ENCODE results near the gene PPM1B. TPM values are rescaled to one million over a fixed set of nuclear protein-coding genes. Genes with fewer than 3 reads are reported as not detected.

PPM1B gene
- total and polyA plus RNA-seq, 2 experiments from 2014 or later = 54.8 to 81.2 TPM

DNA sequence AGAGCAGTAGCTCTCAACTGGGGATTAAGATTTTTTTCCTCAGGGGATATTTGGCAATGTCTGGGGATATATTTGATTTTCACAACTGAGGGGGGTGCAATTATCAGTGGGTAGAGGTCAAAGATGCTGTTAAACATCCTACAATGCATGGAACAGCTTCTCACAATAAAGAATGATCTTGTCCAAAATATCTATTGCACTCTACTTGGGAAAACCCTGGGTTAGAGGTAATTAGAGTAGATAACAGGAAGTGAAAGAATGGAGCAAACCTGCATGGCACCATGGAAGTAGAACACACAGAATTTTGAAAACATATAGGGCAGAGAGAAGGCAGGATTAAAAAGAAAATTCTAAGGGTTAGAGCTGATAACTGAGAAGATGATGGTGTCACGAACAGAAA is 26.4 kb upstream of the PPM1B start:
- Histone ChIP-seq H3K4me3 (no peak overlapping the region), H3K4me1 (ENCODE audit: low read depth) (no peaks in the 10 kb centered on the region), H3K9me3 (ENCODE audit: low read depth) (no peaks in the 10 kb centered on the region), H3K27ac (no peak overlapping the region), H3K27me3 (no peaks in the 10 kb centered on the region), H3K36me3 (no peaks in the 10 kb centered on the region)
- TF ChIP-seq, protein P1, sequence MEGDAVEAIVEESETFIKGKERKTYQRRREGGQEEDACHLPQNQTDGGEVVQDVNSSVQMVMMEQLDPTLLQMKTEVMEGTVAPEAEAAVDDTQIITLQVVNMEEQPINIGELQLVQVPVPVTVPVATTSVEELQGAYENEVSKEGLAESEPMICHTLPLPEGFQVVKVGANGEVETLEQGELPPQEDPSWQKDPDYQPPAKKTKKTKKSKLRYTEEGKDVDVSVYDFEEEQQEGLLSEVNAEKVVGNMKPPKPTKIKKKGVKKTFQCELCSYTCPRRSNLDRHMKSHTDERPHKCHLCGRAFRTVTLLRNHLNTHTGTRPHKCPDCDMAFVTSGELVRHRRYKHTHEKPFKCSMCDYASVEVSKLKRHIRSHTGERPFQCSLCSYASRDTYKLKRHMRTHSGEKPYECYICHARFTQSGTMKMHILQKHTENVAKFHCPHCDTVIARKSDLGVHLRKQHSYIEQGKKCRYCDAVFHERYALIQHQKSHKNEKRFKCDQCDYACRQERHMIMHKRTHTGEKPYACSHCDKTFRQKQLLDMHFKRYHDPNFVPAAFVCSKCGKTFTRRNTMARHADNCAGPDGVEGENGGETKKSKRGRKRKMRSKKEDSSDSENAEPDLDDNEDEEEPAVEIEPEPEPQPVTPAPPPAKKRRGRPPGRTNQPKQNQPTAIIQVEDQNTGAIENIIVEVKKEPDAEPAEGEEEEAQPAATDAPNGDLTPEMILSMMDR (IDR thresholded peaks at IDR 0.05; ENCODE audit: low read depth, low read length) = no peak
- no peak for DNase-seq (ENCODE audit: low read depth in 1 of 2, low spot score in 1 of 2)

DNA sequence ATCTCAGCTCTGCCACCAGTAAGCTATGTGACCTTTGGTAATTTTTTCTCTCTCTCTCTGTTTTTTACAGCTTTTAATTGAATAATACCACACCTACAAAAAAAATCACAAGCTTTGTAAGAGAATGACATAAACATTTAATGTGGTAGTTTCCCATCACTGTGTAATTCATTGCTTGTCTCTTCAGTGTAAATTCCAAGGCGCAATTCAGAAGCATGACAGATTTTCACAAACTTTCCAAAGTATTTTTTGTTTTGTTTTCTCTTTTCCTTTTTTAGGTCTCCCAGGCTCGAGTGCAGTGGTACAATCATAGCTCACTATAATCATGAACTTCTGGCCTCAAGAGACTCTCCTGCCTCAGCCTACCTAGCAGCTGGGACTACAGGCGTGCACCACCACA is 25.0 kb upstream of the PPM1B start:
- no peak for DNase-seq (ENCODE audit: low read depth in 1 of 2, low spot score in 1 of 2)
- Histone ChIP-seq H3K4me3 (no peak overlapping the region), H3K9me3 (ENCODE audit: low read depth) (no peaks in the 10 kb centered on the region), H3K27me3 (no peaks in the 10 kb centered on the region), H3K27ac (no peak overlapping the region), H3K36me3 (no peaks in the 10 kb centered on the region), H3K4me1 (ENCODE audit: low read depth) (no peaks in the 10 kb centered on the region)
- TF ChIP-seq, protein P1 (IDR thresholded peaks at IDR 0.05; ENCODE audit: low read depth, low read length) = no peak

DNA sequence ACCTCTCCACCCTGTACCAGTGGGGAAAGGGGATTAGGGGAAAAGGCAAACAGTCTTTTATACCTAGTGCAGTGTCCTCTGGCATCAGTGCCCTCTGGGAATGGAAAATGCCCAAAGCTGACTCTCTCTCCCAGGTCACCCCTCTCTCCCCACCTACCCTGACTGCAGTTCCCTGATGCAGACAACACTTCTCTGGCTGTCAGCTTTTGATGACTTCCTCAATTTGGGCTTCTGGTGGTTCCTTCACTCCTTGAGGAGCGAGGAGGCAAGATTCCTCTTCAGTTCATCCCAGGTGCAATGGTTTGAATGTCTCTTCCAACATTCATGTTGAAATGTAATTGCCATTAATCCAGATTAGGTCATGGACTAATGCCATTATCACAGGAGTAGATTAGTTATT is 19.7 kb upstream of the PPM1B start:
- Histone ChIP-seq H3K36me3 (no peaks in the 10 kb centered on the region), H3K27me3 (no peaks in the 10 kb centered on the region), H3K4me1 (ENCODE audit: low read depth) (no peaks in the 10 kb centered on the region), H3K4me3 (no peak overlapping the region), H3K27ac (no peak overlapping the region), H3K9me3 (ENCODE audit: low read depth) (no peaks in the 10 kb centered on the region)
- TF ChIP-seq, protein P1 (IDR thresholded peaks at IDR 0.05; ENCODE audit: low read depth, low read length) = no peak
- no peak for DNase-seq (ENCODE audit: low read depth in 1 of 2, low spot score in 1 of 2)

DNA sequence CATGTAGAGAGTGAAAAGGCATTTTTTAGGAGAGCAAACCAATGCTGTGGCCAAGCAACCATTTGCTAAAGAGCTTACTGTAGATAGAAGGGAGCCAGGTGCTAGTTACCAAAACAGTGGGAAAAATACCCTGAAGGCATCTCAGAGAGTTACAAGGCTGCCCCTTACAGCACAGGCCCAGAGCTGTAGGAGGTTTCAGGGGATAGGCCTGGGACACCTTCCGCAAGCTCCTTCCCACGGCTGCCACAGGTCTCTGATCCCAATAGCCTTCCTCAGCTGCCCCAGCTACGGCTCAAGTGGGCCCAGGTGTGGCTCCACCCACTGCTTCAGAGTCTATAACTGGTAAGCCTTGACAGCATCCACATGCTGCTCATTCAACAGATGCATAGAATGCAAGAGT is 18.2 kb upstream of the PPM1B start:
- H3K9me3 ChIP-seq (ENCODE audit: low read depth) = no peaks in the 10 kb centered on the region
- no peaks in the 10 kb centered on the region for H3K27me3 ChIP-seq
- no peaks in the 10 kb centered on the region for H3K36me3 ChIP-seq
- H3K4me1 ChIP-seq (ENCODE audit: low read depth) = no peaks in the 10 kb centered on the region
- H3K27ac ChIP-seq = no peak overlapping the region
- no peak for DNase-seq (ENCODE audit: low read depth in 1 of 2, low spot score in 1 of 2)
- H3K4me3 ChIP-seq = no peak overlapping the region
- TF ChIP-seq, protein P1 (IDR thresholded peaks at IDR 0.05; ENCODE audit: low read depth, low read length) = no peak

GRCh38 chr2:44152865-44153669 is 15.6 kb upstream of the PPM1B start:
- H3K4me1 ChIP-seq (ENCODE audit: low read depth) = peaks cover 5% of the 10 kb centered on the region
- no peak for DNase-seq (ENCODE audit: low read depth in 1 of 2, low spot score in 1 of 2)
- TF ChIP-seq, protein P1 (IDR thresholded peaks at IDR 0.05; ENCODE audit: low read depth, low read length) = no peak
- H3K4me3 ChIP-seq = no peak overlapping the region
- H3K36me3 ChIP-seq = no peaks in the 10 kb centered on the region
- no peaks in the 10 kb centered on the region for H3K27me3 ChIP-seq
- no peak overlapping the region for H3K27ac ChIP-seq
- no peaks in the 10 kb centered on the region for H3K9me3 ChIP-seq (ENCODE audit: low read depth)
